ENCODE data around the gene ZNF750.

ZNF750 gene

DNA sequence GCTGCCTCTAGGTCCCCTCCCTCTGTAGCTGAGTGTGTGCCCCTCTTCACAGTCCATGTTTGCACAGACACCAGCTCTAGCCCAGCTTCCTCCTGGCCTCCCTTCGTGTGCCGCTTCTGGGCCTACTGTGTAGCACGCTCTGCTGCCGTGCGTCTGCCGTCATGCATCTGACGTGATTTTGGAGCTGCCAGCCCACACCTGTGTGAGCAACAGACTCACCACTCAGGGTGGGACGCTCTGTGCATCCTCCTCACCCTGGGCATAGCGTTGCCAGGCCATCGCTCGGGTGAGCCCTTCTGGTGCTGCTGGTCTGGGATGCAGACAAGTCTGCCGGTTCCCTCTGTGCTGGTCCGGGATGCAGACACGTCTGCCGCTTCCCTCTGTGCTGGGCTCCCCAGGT lies 39.4 kb upstream of the ZNF750 start:
- DNase-seq, result no peak
- TF ChIP-seq, protein P1, sequence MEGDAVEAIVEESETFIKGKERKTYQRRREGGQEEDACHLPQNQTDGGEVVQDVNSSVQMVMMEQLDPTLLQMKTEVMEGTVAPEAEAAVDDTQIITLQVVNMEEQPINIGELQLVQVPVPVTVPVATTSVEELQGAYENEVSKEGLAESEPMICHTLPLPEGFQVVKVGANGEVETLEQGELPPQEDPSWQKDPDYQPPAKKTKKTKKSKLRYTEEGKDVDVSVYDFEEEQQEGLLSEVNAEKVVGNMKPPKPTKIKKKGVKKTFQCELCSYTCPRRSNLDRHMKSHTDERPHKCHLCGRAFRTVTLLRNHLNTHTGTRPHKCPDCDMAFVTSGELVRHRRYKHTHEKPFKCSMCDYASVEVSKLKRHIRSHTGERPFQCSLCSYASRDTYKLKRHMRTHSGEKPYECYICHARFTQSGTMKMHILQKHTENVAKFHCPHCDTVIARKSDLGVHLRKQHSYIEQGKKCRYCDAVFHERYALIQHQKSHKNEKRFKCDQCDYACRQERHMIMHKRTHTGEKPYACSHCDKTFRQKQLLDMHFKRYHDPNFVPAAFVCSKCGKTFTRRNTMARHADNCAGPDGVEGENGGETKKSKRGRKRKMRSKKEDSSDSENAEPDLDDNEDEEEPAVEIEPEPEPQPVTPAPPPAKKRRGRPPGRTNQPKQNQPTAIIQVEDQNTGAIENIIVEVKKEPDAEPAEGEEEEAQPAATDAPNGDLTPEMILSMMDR (IDR thresholded peaks at IDR 0.05; ENCODE audit: low read depth, low read length), result no peak
- Histone ChIP-seq H3K4me3 (ENCODE audit: low read depth, low read length) (no peak overlapping the region), H3K27me3 (ENCODE audit: insufficient read depth, low read depth, severe bottlenecking) (no peaks in the 10 kb centered on the region), H3K27ac (no peak overlapping the region), H3K36me3 (peaks cover 59% of the 10 kb centered on the region), H3K9me3 (ENCODE audit: severe bottlenecking) (no peaks in the 10 kb centered on the region)

DNA sequence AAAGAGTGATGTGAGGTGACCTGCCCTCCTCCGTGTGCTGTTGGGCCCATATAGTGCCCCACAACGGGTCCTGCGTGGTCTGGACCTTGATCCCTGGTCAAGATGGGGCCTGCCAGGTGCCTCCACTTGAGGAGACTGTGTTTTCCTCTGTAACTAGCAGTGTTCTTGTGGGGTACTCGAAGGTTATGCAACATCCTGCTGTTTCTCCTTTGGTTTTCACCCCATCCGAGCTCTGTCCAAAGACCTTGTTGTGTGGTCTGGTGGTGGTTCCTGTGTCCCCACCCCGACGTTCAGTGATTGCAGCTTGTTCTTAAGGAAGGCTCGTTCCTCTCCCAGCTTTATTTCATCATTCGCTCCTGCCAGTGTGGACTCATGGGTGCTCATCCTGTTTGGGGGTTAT lies 38.7 kb upstream of the ZNF750 start:
- DNase-seq, result no peak
- H3K4me3 ChIP-seq (ENCODE audit: low read depth, low read length), result no peak overlapping the region
- no peaks in the 10 kb centered on the region for H3K27me3 ChIP-seq (ENCODE audit: insufficient read depth, low read depth, severe bottlenecking)
- no peaks in the 10 kb centered on the region for H3K9me3 ChIP-seq (ENCODE audit: severe bottlenecking)
- TF ChIP-seq, protein P1 (IDR thresholded peaks at IDR 0.05; ENCODE audit: low read depth, low read length), result no peak
- H3K27ac ChIP-seq, result no peak overlapping the region
- H3K36me3 ChIP-seq, result peaks cover 56% of the 10 kb centered on the region

DNA sequence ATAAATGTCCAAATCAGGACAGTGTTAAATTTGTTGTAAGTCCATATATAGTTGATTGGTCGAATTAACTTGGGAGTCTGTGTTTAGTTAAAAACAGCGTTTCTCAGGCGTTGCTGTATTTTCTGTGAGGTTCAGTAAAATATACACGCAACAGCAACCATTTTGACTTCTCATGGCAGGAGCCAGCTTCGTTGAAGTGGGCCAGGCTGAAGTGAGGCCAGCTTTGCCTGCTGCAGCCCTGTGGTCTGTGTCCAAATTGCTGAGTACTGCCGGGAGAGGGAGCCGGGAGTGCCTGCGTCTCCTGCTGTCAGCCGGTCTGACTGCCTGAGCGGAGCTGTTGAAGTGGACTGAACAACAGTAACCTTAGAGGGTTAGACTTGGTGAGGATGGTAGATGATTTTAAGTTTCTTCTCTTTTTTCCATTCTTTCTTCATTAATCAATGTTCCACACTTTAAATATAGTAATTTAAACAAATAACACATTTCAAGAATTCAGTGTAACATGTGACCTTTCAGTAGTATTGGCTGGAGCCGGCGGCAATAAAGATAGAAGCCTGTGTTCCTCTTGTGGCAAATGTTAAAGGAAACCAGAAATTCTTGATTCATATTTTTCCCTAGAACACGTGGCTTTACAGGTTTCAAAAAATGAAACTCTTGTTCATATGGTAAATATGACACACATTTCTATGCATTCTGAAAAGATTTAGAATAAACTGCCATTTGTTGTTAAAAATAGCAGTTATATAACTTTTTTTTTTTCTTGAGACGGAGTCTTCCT lies 37.0 kb upstream of the ZNF750 start:
- H3K9me3 ChIP-seq (ENCODE audit: severe bottlenecking), result no peaks in the 10 kb centered on the region
- H3K36me3 ChIP-seq, result peaks cover 57% of the 10 kb centered on the region
- DNase-seq, result peak; percentile 65
- H3K27ac ChIP-seq, result no peak overlapping the region
- no peaks in the 10 kb centered on the region for H3K27me3 ChIP-seq (ENCODE audit: insufficient read depth, low read depth, severe bottlenecking)
- no peak overlapping the region for H3K4me3 ChIP-seq (ENCODE audit: low read depth, low read length)
- TF ChIP-seq, protein P1 (IDR thresholded peaks at IDR 0.05; ENCODE audit: low read depth, low read length), result peak; percentile 46

DNA sequence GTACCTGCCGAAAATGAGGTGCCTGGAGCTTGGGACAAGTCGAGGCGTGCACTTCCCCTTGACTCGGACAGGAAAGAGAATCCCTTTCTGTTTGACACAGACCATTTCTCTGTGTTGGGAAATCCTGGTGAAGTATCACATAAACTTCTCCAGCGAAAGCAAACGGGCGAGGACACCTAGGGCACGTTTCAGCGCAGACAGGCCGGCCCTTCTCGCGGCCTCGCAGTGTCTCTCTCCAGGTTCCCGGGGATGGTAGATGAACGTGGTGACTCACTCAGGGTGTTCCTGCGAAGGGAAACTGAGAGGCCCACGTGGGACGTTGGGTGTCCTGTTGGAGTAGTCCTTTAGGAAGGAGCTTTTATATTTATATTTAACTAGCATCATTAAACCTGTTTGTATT lies 36.3 kb upstream of the ZNF750 start:
- DNase-seq, result no peak
- no peaks in the 10 kb centered on the region for H3K27me3 ChIP-seq (ENCODE audit: insufficient read depth, low read depth, severe bottlenecking)
- no peaks in the 10 kb centered on the region for H3K9me3 ChIP-seq (ENCODE audit: severe bottlenecking)
- H3K36me3 ChIP-seq, result peaks cover 64% of the 10 kb centered on the region
- H3K4me3 ChIP-seq (ENCODE audit: low read depth, low read length), result no peak overlapping the region
- TF ChIP-seq, protein P1 (IDR thresholded peaks at IDR 0.05; ENCODE audit: low read depth, low read length), result no peak
- no peak overlapping the region for H3K27ac ChIP-seq

DNA sequence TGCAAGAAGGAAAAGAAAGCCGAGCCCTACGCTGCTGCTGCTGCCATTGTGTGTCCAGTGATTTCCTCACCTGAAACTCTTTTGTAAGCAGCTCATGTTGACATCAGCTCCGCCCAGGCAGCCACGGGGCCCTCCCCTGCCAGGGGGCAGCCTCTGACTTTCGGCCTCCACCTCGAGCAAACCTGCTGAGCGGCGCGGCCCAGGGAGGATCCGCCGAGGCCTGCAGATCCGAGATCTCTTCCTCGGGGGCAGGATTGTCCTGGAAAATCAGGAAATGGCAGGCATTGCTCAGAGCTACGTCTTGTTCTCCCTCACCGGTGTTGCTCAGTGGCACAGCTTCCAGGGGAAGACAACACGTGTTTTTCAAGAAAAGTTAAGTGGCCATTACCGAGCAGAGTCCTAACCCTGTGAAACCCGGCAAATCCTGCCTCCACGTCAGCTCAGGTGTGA lies 35.6 kb upstream of the ZNF750 start:
- Histone ChIP-seq H3K27ac (no peak overlapping the region), H3K36me3 (peaks cover 71% of the 10 kb centered on the region), H3K27me3 (ENCODE audit: insufficient read depth, low read depth, severe bottlenecking) (no peaks in the 10 kb centered on the region), H3K4me3 (ENCODE audit: low read depth, low read length) (no peak overlapping the region), H3K9me3 (ENCODE audit: severe bottlenecking) (no peaks in the 10 kb centered on the region)
- TF ChIP-seq, protein P1 (IDR thresholded peaks at IDR 0.05; ENCODE audit: low read depth, low read length), result no peak
- no peak for DNase-seq

Data from WERI-Rb-1 (cell line).